ENCODE results near the gene EXOSC5.
"Not testable (repeated sequence)": the region's sequence is repeated elsewhere in the genome, so short reads cannot be mapped to it uniquely, and the experiment has no call there.

EXOSC5 gene

DNA sequence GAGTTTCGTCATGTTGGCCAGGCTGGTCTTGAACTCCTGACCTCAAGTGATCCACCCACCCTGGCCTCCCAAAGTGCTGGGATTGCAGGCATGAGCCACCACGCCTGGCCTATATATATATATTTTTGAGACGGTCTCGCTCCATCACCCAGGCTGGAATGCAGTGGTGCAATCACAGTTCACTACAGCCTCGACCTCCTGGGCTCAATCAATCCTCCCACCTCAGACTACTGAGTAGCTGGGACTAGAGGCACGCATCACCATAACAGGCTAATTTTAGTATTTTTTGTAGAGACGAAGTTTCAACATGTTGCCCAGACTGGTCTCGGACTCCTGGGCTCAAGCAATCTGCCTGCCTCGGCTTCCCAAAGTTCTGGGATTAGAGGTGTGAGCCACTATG lies 50.2 kb downstream of the EXOSC5 start:
- DNase-seq (ENCODE audit: low read depth, low spot score): not testable (repeated sequence)

DNA sequence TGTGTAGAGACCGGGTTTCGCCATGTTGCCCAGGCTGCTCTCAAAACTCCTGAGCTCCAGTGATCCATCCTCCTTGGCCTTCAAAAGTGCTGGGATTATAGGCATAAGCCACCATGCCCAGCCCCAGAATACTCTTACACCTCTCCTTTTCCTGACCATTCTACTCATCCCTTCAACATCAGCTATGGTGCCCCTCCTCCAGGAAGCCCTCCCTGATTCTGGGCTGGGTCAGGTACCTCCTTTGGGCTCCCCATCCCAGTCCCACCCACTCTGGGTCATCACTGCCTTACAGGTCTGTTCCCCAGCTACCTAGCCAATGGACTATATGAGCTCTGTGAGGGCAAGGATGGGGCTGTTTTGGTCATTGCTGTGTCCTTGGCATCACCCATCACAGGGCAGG lies 53.0 kb downstream of the EXOSC5 start:
- no peak for DNase-seq (ENCODE audit: low read depth, low spot score)

DNA sequence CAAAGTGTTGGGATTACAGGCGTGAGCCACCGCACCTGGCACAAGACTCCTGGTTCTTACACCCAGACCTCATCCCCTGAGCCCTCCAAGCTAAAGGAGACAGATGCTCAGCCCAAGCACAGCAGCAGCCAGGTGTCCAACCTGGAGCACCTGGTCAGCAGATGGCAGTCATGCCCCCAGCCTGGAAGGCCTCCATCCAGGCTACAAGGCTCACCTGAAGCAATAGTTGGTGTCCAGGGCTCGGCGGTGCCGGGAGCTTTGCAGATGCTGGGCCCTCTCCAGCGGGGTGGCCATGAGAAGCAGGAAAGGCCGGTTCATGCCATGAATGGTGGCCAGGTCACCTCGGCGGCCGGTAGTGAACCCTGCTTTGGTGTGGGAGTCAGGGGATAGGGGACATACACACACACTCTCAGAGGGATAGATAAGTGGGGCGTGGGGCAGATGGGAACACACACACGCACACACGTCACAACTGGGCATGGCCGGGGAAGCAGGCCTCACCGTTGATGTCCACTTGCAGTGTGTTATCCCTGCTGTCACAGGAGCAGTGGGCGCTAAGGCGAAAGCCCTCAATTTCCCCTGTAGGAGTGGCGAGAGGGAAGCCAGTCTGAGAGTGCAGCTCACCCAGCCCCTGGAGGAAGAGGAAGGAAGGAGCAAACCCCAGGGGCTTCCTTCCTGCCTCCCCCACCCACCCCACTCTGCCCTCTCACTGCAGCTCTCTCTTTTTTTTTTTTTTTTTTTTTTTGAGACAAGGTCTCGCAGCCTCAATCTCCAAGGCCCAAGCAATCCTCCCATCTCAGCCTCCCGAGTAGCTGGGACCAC lies 55.3 kb downstream of the EXOSC5 start:
- no peak for DNase-seq (ENCODE audit: low read depth, low spot score)

DNA sequence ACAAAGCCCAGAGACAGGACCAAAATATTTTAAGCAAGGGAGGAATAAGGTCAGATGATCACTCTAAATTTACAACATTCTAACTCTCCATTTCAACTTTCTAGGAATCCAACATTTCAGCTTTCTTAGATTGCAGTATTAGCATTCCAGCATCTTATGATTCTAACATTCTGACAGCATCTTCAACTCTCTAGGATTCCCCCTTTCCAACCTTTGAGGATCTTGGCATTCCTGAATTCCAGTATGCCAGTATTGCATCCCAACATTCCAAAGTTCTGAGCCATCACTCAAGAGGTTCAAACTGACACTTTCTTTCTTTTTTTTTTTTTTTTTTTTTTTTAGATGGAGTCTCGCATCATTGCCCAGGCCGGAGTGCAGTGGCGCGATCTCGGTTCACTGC lies 57.2 kb downstream of the EXOSC5 start:
- DNase-seq (ENCODE audit: low read depth, low spot score): no peak

Measured in activated naive CD8-positive, alpha-beta T cell treated with anti-CD3 and anti-CD28 coated beads, Interleukin-2, amount 50 U/mL, for 16 hours (primary cell).